ENCODE measurements around the gene ABCA5.

The ABCA5 gene

DNA sequence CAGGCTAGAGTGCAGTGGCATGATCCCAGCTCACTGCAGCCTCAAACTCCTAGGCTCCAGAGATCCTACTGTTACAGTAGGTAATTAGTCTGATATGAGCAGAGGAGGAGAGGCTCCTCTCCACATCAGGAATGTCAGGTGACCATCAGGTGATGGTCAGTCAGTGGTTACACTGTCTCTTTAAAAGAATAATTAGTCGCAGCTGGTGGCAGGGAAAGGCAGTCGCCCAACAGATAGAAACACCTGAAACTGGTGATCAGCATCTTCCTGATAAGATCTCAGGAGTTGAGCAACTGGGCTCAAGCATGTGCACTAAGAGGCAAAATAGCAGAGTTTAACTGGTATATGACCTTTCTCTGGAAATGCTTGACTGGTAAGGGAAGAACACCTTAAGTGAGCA lies 21.5 kb upstream of the ABCA5 start:
- Histone ChIP-seq H3K36me3 (no peaks in the 10 kb centered on the region), H3K9me3 (no peaks in the 10 kb centered on the region), H3K27me3 (no peaks in the 10 kb centered on the region), H3K4me3 (no peak overlapping the region), H3K4me1 (no peaks in the 10 kb centered on the region), H3K27ac (no peak overlapping the region)
- intact Hi-C loops (cut with DNase I; ENCODE audit: low total_unique reads): no loop called here
- no peak for DNase-seq
- TF ChIP-seq, protein P1, sequence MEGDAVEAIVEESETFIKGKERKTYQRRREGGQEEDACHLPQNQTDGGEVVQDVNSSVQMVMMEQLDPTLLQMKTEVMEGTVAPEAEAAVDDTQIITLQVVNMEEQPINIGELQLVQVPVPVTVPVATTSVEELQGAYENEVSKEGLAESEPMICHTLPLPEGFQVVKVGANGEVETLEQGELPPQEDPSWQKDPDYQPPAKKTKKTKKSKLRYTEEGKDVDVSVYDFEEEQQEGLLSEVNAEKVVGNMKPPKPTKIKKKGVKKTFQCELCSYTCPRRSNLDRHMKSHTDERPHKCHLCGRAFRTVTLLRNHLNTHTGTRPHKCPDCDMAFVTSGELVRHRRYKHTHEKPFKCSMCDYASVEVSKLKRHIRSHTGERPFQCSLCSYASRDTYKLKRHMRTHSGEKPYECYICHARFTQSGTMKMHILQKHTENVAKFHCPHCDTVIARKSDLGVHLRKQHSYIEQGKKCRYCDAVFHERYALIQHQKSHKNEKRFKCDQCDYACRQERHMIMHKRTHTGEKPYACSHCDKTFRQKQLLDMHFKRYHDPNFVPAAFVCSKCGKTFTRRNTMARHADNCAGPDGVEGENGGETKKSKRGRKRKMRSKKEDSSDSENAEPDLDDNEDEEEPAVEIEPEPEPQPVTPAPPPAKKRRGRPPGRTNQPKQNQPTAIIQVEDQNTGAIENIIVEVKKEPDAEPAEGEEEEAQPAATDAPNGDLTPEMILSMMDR (IDR thresholded peaks at IDR 0.05): no peak

DNA sequence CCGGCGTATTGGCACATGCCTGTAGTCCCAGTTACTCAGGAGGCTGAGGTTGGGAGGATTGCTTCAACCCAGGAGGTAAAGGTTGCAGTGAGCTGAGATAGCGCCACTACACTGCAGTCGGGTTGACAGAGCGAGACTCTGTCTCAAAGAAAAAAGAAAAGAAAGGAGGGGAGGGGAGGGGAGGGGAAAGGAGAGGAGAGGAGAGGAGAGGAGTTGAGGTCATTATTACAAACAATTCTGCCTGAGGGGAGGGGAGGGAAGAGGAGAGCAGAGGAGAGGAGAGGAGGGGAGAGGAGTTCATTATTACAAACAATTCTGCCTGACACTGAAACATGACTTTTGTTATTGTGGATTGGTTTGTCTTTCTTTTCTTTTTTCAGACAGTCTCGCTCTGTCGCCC lies 19.8 kb upstream of the ABCA5 start:
- Histone ChIP-seq H3K9me3 (no peaks in the 10 kb centered on the region), H3K4me1 (peaks cover 0 to 4% (median 0%) of the 10 kb centered on the region in 4 donors), H3K27ac (no peak overlapping the region), H3K4me3 (no peak overlapping the region), H3K27me3 (no peaks in the 10 kb centered on the region), H3K36me3 (no peaks in the 10 kb centered on the region)
- TF ChIP-seq, protein P1 (IDR thresholded peaks at IDR 0.05): no peak
- intact Hi-C loops (cut with DNase I; ENCODE audit: low total_unique reads): no loop called here
- DNase-seq: no peak

DNA sequence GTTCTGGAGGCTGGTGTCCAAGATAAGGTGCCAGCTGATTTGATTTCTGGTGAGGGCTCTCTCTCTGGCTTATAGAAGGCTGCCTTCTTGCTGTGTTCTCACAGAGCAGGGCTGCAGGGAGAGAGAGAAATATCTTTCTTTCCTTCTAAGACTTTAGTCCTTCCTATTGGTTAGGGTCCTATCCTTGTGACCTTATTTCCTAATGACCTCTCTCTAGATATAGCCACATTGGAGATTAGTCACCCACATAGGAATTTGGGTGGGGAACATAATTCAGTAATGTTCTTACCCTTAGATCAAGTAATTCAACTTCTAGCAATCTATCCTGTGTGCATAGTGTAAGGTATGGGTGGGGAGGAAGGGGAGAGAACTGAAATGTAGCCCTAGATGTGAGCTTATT lies 18.0 kb upstream of the ABCA5 start:
- H3K36me3 ChIP-seq: no peaks in the 10 kb centered on the region
- no peak overlapping the region for H3K4me3 ChIP-seq
- H3K9me3 ChIP-seq: no peaks in the 10 kb centered on the region
- H3K4me1 ChIP-seq: peaks cover 0 to 4% (median 0%) of the 10 kb centered on the region in 4 donors
- no peak for DNase-seq
- intact Hi-C loops (cut with DNase I; ENCODE audit: low total_unique reads): no loop called here
- TF ChIP-seq, protein P1 (IDR thresholded peaks at IDR 0.05): no peak
- peaks cover 0 to 4% of the 10 kb centered on the region in 2 donors for H3K27me3 ChIP-seq
- no peak overlapping the region for H3K27ac ChIP-seq

DNA sequence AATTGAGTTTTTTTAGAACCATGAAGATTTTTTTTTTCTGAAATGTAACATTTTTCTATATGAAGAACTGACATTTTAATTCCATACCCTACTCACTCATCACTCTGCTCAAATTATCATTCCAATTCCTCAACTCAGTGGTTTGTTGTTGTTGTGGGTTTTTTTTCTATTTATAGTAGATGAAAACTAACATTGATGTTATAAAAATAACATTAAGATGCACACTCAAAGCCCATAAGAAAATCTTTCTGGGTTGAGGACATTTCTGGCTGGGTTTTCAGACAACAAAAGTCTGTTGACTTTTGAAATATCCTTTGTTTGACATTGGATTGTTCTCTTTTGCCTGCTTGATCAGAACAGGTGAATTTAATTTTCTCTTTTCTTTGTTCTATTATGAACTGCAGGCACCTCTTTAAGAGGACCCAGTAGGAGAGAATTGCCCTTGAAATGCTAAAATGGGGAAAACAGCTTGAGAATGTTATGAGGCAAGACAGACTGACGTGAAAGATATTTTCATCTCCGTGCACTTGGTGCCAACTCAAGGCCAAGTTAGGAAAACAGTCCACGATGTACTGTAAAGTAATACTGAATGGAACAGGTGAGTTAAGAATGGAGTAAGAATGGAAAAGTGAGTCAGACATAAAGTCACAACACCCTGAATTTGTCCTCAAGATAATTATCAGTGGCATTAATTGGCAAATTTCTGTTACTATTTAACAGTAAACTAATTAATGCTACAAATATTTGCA lies 16.1 kb upstream of the ABCA5 start:
- no peak for DNase-seq
- Histone ChIP-seq H3K9me3 (no peaks in the 10 kb centered on the region), H3K27me3 (peaks cover 0 to 4% of the 10 kb centered on the region in 2 donors), H3K4me1 (peaks cover 0 to 4% (median 0%) of the 10 kb centered on the region in 4 donors), H3K36me3 (no peaks in the 10 kb centered on the region), H3K27ac (no peak overlapping the region), H3K4me3 (no peak overlapping the region)
- intact Hi-C loops (cut with DNase I; ENCODE audit: low total_unique reads): no loop called here
- TF ChIP-seq, protein P1 (IDR thresholded peaks at IDR 0.05): no peak

DNA sequence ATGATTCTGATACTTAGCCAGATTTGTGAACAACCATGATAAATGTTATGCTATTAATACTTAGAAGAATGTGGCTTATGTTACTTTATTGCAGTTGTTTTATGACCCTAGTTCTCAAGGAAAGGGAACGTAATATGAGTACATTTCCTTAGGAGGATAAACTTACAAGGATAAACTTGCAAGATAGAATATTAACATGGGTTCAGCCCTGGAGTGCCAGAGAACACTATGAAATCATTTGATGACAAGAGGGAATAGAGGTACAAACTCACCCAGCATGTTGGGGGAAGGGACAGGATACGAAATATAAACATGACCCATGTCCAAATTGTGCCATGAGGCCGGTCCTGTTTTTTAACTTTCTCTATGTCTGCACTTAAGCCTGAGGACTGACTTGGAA lies 13.0 kb upstream of the ABCA5 start:
- Histone ChIP-seq H3K4me3 (no peak overlapping the region), H3K27ac (no peak overlapping the region), H3K4me1 (peaks cover 0 to 4% (median 0%) of the 10 kb centered on the region in 4 donors), H3K36me3 (no peaks in the 10 kb centered on the region), H3K9me3 (peaks cover 0 to 4% (median 0%) of the 10 kb centered on the region in 3 donors), H3K27me3 (peaks cover 0 to 4% of the 10 kb centered on the region in 2 donors)
- TF ChIP-seq, protein P1 (IDR thresholded peaks at IDR 0.05): no peak
- intact Hi-C loops (cut with DNase I; ENCODE audit: low total_unique reads): no loop called here
- DNase-seq: no peak
